ENCODE data around the gene EEF1AKMT4.

EEF1AKMT4 gene

GRCh38 chr3:184306341-184306972, 57.0 kb downstream of the EEF1AKMT4 start:
- H3K9me3 ChIP-seq (ENCODE audit: control insufficient read depth, insufficient read depth, low read depth, low read length) = no peaks in the 10 kb centered on the region
- H3K27ac ChIP-seq (ENCODE audit: low read depth, low read length) = no peak overlapping the region
- peaks cover 80% of the 10 kb centered on the region for H3K36me3 ChIP-seq (ENCODE audit: control insufficient read depth, insufficient read depth, low read length)
- H3K9ac ChIP-seq (ENCODE audit: low read length) = no peak overlapping the region
- H3K4me1 ChIP-seq (ENCODE audit: control insufficient read depth, insufficient read depth, low read length) = no peaks in the 10 kb centered on the region
- no peaks in the 10 kb centered on the region for H3K27me3 ChIP-seq (ENCODE audit: control insufficient read depth, insufficient read depth, low read length)
- no peak overlapping the region for H3K4me3 ChIP-seq (ENCODE audit: low read depth, low read length)

- Histone ChIP-seq H3K9me3 (ENCODE audit: control insufficient read depth, insufficient read depth, low read depth, low read length) (no peaks in the 10 kb centered on the region), H3K27me3 (ENCODE audit: control insufficient read depth, insufficient read depth, low read length) (no peaks in the 10 kb centered on the region), H3K27ac (ENCODE audit: low read depth, low read length) (no peak overlapping the region), H3K4me3 (ENCODE audit: low read depth, low read length) (no peak overlapping the region), H3K9ac (ENCODE audit: low read length) (no peak overlapping the region), H3K4me1 (ENCODE audit: control insufficient read depth, insufficient read depth, low read length) (no peaks in the 10 kb centered on the region), H3K36me3 (ENCODE audit: control insufficient read depth, insufficient read depth, low read length) (peaks cover 66% of the 10 kb centered on the region)
These were observed 58.4 kb downstream of the EEF1AKMT4 start for GRCh38 chr3:184307915-184308314.

All from HUES6 (cell line).